IPS-18a (cell line): ENCODE measurements around the gene C14orf132.

Experiments used
- H3K27ac ChIP-seq: one replicate; pipeline ENCODE4 v1.5.1; 2013; ENCODE audit warnings: low read length
- H3K27me3 ChIP-seq: one replicate; pipeline ENCODE4 v1.6.1; 2013; ENCODE audit warnings: mild to moderate bottlenecking, low read length; ENCODE audit not compliant: control insufficient read depth, insufficient read depth
- H3K36me3 ChIP-seq: one replicate; pipeline ENCODE4 v1.6.1; 2013; ENCODE audit warnings: low read depth, low read length; ENCODE audit not compliant: control insufficient read depth
- H3K4me1 ChIP-seq: one replicate; pipeline ENCODE4 v1.6.1; 2013; ENCODE audit warnings: low read depth, low read length; ENCODE audit not compliant: control insufficient read depth
- H3K4me3 ChIP-seq: one replicate; pipeline ENCODE4 v1.5.1; 2013; ENCODE audit warnings: low read length
- H3K9ac ChIP-seq: one replicate; pipeline ENCODE4 v1.6.1; 2013; ENCODE audit warnings: mild to moderate bottlenecking, low read length, moderate library complexity
- H3K9me3 ChIP-seq: one replicate; pipeline ENCODE4 v1.6.1; 2013; ENCODE audit warnings: low read depth, low read length; ENCODE audit not compliant: control insufficient read depth

Gene C14orf132

DNA sequence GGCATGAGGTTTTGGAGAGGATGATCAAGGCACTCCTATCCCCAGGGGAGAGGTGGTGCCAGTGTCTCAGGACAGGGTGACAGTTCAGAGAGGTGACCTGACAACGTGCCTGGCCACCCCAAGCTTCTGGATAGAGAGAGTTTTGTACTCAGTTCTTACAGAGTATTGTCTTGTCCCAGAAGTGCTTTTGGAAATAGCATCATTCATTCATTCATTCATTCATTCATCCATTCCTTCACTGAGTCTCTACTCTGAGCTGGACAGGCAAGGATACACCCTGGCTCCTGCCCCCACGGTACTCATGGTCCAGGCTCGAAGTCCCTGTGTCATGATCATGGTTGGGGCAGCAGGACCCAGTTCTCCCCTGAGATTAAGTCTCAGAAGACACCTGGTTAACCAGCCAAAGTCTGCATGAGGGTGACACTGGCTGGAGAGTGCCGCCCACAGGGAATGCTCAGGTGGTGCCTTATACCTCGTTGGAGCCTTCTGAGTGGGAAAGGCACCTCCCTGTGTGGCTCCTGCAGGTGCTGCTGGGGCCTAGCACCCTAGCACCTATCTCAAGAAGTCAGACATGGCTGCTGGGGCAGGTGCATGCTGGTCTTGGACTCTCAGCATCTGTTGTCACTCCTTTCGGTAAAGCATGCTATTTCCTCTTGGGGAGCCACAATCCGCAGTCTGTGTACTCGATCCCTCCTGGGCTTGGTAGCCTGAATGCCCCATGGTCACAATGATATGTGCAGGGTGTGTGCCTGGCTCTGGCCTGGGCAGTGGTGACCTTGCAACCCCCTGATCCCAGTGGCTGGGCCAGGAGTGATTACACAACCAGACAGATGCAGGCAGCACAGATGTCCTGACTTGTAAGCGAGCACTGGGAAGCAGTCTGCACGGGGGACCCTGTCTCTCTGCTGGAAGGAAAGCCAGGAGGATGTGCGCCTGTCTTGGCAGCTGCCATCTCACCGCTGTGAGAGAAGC lies 57.8 kb downstream of the C14orf132 start:
- Histone ChIP-seq H3K4me3 (no peak overlapping the region), H3K36me3 (no peaks in the 10 kb centered on the region), H3K27ac (no peak overlapping the region), H3K4me1 (peaks cover 14% of the 10 kb centered on the region), H3K9ac (no peak overlapping the region), H3K27me3 (no peaks in the 10 kb centered on the region), H3K9me3 (no peaks in the 10 kb centered on the region)

DNA sequence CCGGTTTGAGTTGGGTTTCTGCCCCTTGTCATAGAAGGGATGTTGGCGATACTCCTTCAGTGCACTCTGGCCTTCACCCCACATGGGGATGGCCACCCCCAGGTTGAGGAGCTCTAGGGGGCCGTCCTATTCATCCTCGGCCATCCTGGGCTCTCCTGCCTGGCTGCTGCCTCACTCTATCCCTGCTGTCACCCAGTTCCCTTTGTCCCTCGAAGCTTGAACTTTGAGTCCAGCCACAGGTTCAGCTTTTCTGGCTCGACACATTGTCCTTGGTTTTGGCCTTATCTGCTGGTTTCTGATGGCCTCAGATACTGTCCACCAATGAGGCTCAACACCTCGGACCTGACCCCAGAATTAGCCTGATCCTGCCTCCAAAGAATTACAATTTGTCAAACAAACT lies 58.6 kb downstream of the C14orf132 start:
- Histone ChIP-seq H3K27me3 (no peaks in the 10 kb centered on the region), H3K27ac (no peak overlapping the region), H3K36me3 (no peaks in the 10 kb centered on the region), H3K4me3 (no peak overlapping the region), H3K9me3 (no peaks in the 10 kb centered on the region), H3K9ac (no peak overlapping the region), H3K4me1 (peaks cover 14% of the 10 kb centered on the region)

DNA sequence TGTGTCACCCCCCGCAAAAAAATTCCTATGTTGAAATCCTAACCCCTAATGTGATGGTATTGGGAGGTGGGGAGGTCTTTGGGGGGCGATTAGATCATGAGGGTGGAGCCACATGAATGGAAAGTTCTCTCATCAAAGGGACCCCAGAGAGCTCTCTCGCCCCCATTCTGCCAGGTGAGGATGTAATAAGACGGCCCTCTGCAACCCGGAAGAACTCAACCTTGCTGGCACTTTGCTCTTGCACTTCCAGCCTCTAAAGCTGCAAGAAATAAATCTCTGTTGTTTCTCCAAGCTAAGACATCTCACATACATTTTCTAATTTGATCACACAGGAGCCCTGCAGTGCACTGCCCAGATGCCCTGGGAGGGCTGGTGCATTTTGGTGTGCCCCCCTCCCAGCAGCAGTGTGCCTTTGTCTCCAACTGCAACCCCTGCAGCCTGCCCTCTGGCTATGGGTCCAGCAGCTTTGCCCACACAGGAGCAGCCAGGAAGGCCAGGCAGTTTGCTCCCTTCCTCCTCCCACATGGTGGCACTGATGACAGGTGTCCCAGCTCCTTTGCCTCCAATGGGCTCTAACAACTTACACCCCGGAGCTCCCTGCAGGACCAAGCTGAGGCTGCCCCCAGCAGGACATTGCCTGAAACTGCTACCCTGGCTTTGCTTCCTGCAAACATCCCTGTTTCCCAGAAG lies 59.3 kb downstream of the C14orf132 start:
- H3K4me3 ChIP-seq, result no peak overlapping the region
- H3K4me1 ChIP-seq, result peaks cover 14% of the 10 kb centered on the region
- no peaks in the 10 kb centered on the region for H3K36me3 ChIP-seq
- no peak overlapping the region for H3K9ac ChIP-seq
- no peak overlapping the region for H3K27ac ChIP-seq
- H3K9me3 ChIP-seq, result no peaks in the 10 kb centered on the region
- H3K27me3 ChIP-seq, result no peaks in the 10 kb centered on the region

DNA sequence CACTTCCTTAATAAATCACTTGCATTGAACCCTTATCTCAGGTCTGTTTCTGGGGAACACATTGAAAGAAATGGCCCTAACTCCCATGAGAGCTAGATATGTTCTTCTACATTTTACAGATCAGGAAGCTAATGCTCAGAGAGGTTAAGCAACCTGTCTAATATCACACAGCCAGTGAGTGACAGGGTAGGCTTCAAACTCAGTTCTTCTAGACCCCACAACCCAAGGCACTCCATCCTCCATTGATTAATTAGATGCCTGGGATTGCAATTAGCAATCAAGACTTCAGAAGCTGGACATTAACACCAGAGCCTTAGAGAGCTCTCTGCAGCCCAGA lies 59.8 kb downstream of the C14orf132 start:
- Histone ChIP-seq H3K27me3 (no peaks in the 10 kb centered on the region), H3K27ac (no peak overlapping the region), H3K4me3 (no peak overlapping the region), H3K36me3 (no peaks in the 10 kb centered on the region), H3K9me3 (no peaks in the 10 kb centered on the region), H3K4me1 (peaks cover 14% of the 10 kb centered on the region), H3K9ac (no peak overlapping the region)

DNA sequence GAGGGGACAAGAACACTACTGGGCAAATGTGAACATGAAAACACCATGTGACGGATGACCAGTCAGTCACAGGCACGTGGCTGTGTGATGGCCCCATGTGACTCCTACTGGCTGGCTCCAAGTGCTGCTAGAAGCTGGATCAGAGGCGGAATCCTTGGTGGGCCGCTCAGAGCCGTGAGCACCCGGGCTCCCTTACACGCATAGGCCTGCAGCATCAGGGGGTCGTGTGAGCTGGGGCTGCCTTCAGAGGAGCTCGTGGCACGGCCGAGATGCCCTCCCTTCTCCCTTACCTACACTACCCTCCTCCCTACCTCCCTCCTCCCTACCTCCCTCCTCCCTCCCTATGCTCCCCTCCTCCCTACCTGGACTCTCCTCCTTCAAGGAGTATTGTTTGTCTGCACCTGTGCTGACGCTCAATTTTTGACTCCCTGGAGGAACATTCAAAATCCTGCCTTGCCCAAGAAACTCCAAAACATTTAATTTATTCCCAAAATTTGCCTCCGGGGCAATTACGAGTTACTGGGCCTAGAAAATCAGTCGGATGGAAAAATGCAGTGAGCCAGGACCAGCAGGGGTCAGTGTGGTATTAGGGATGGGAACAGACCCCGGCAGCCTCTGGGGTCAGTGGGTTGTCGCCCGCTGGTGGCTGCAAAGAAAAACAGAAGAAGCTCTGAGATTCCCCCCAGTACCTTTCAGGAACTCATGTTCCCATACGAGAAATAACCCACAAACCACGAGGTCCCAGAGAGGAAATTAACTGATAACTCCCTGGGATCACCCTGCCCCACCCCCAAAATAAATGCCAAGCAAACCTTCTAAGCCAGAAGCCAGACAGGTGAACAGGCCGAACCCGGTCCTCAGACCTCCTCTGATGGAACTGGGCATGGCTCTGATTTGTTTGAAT lies 61.3 kb downstream of the C14orf132 start:
- H3K9ac ChIP-seq, result no peak overlapping the region
- no peak overlapping the region for H3K27ac ChIP-seq
- no peaks in the 10 kb centered on the region for H3K9me3 ChIP-seq
- H3K4me1 ChIP-seq, result peaks cover 10% of the 10 kb centered on the region
- H3K27me3 ChIP-seq, result no peaks in the 10 kb centered on the region
- no peak overlapping the region for H3K4me3 ChIP-seq
- H3K36me3 ChIP-seq, result no peaks in the 10 kb centered on the region

DNA sequence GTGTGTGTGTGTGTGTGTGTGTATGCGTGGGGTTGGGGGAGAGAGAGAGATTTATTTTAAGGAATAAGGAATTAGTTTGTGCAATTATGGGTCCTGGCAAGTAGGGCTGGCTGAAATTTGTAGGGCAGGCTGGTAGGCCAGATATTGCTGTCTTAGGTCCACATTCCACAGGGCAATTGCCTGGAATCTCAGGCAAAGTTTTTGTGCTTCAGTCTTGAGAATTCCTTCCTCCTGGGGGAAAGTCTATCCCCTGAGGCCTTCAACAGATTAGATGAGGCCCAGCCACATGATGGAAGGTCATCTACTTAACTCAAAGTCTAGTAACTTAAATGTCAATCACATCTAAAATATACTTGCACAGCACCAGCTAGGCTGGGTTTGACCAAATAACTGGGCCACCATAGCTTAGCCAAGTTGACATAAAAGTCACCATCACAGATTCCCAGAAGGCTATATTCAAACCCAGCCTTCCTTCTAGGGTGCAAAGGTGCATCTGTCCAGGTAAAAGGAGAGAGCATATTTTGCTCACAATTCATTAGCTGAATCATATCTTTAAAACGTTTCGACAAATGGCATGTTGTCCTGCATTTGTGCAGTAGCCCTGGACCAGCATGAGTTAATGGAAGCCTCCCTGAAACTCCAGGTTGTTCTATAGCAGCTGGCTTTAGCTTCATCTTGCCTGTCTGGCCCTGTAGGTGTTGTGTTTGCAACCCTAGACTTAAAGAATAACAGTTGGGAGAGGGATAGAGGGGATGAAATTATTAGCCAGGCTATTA lies 63.1 kb downstream of the C14orf132 start:
- Histone ChIP-seq H3K4me1 (no peaks in the 10 kb centered on the region), H3K27me3 (no peaks in the 10 kb centered on the region), H3K9me3 (no peaks in the 10 kb centered on the region), H3K36me3 (no peaks in the 10 kb centered on the region), H3K4me3 (no peak overlapping the region), H3K27ac (no peak overlapping the region), H3K9ac (no peak overlapping the region)

DNA sequence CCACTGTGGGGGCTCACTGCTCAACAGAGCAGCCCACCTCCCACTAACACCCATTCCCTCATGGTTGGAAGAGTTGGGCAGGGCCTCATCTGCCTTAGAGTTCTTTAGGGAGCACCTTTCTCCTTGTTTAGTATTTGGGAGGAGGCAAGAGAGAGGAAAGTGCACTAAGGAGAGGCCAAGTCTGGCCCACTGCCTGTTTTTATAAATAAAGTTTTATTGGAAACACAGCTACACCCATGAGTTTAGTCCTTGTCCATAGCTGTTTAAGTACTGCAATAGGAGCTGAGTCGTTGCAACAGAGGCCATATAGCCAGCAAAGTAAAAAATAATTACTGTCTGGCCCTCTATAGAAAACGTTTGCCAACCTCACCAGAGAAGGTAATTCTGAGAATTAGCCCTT lies 63.9 kb downstream of the C14orf132 start:
- H3K36me3 ChIP-seq, result no peaks in the 10 kb centered on the region
- H3K9me3 ChIP-seq, result no peaks in the 10 kb centered on the region
- no peak overlapping the region for H3K27ac ChIP-seq
- H3K27me3 ChIP-seq, result no peaks in the 10 kb centered on the region
- H3K9ac ChIP-seq, result no peak overlapping the region
- H3K4me3 ChIP-seq, result no peak overlapping the region
- H3K4me1 ChIP-seq, result no peaks in the 10 kb centered on the region

DNA sequence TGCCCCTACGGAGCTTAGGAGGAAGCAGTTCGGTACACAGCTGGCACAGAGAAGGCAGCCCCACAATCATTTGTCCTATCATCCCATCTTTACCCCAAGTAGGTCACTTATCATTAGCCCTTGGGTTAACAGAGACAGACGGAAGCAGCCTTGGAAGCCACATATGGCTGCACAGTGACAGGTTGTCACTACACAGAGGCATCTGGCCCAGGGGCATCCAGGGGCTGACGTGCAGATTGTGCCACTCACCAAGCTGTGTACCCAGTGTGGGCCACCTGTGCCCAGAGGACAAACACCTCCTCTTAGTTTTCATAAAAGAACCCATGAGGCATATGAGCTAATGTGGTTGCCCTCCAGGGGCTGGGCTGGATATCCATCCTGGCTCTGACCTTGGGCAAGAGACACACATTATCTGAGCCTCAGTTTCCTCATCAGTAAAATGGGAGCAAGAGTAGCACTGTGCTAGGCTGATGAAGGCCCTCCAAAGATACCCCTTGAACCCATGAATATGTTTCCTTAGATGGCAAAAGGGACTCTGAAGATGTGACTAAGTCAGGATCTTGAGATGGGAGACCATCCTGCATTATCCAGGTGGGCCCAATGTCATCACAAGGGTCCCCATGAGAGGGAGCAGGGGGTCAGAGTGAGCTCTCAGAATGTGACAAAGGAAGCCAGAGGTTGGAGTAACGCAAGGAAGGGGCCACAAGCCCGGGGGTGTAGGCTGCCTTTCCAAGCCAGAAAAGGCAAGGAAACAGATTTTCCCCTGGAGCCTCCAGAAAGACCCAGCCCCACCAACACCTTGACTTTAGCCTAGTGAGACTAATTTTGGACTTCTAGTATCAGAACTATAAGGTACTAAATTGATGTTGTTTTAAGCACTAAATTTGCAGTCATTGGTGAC lies 64.6 kb downstream of the C14orf132 start:
- no peaks in the 10 kb centered on the region for H3K27me3 ChIP-seq
- H3K27ac ChIP-seq, result no peak overlapping the region
- no peaks in the 10 kb centered on the region for H3K9me3 ChIP-seq
- H3K4me1 ChIP-seq, result no peaks in the 10 kb centered on the region
- H3K36me3 ChIP-seq, result no peaks in the 10 kb centered on the region
- no peak overlapping the region for H3K4me3 ChIP-seq
- no peak overlapping the region for H3K9ac ChIP-seq

DNA sequence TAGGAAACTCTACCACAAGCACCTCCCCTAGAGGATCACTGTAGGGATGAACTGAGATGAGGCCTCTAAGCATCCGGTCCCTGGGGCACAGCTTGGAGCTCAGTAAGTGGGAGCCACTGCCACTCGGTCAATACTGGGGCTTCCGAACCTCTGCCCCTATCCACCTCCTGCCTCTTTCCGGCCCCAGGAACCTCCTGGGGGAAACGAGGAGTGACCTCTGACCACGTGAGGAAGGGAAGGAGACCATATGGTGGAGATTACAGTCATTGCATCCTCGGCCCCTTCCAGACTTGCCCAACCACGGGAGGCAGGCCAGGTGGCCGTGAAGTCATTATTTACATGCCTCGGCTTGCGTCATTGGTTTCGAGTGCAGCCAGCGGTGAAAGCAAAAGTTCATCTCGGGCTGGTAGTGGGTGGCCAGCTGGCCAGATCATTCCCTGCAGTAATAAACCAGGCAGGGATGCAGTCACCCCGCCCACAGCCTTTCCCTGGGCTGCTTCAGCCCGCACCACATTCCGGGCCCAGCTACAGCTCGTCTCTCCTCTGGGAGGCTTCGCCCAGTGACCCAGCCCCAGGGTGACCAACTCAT lies 65.4 kb downstream of the C14orf132 start:
- no peak overlapping the region for H3K9ac ChIP-seq
- no peak overlapping the region for H3K4me3 ChIP-seq
- H3K9me3 ChIP-seq, result no peaks in the 10 kb centered on the region
- no peak overlapping the region for H3K27ac ChIP-seq
- no peaks in the 10 kb centered on the region for H3K36me3 ChIP-seq
- no peaks in the 10 kb centered on the region for H3K4me1 ChIP-seq
- no peaks in the 10 kb centered on the region for H3K27me3 ChIP-seq
